Skeletal muscle tissue (tissue), 4 donors: ENCODE measurements around the gene SAP130. TPM values are rescaled to one million over a fixed set of nuclear protein-coding genes. Genes with fewer than 3 reads are reported as not detected.

Experiments used
- H3K27ac ChIP-seq: one replicate; pipeline ENCODE4 v1.7.0; 2013; ENCODE audit warnings: mild to moderate bottlenecking, low read depth, low read length, inconsistent platforms
- H3K27me3 ChIP-seq, 3 donors: one replicate each; pipeline ENCODE4 v1.7.0; 2013; ENCODE audit warnings: low read length in 3 of 3; ENCODE audit not compliant: control insufficient read depth in 3 of 3, insufficient read depth in 3 of 3
- H3K36me3 ChIP-seq, 3 donors: one replicate each; pipeline ENCODE4 v1.7.0; 2013; ENCODE audit warnings: low read length in 3 of 3; ENCODE audit not compliant: control insufficient read depth in 3 of 3, insufficient read depth in 3 of 3
- H3K4me1 ChIP-seq, 3 donors: one replicate each; pipeline ENCODE4 v1.7.0; 2013; ENCODE audit warnings: low read length in 3 of 3, mild to moderate bottlenecking in 3 of 3; ENCODE audit not compliant: control insufficient read depth in 3 of 3, insufficient read depth in 3 of 3
- H3K4me3 ChIP-seq, 3 donors: one replicate each; pipeline ENCODE4 v1.7.0; 2013; ENCODE audit warnings: low read length in 3 of 3
- H3K9ac ChIP-seq, 3 donors: one replicate each; pipeline ENCODE4 v1.7.0; 2013; ENCODE audit warnings: low read length in 3 of 3, mild to moderate bottlenecking in 3 of 3, moderate library complexity in 2 of 3, low read depth in 1 of 3
- H3K9me3 ChIP-seq, 3 donors: one replicate each; pipeline ENCODE4 v1.7.0; 2013; ENCODE audit warnings: low read length in 3 of 3; ENCODE audit not compliant: control insufficient read depth in 3 of 3
- total RNA-seq: library from RNA; depleted of rRNA; stranded (reverse); fragments of >200 nt; gene quantifications from one replicate; pipeline ENCODE4 v1.2.3, GENCODE V29; 2014
- donor health status: Osteomylitis.

The SAP130 gene
- 3.1 TPM for total RNA-seq

GRCh38 chr2:128027801-128028667 lies at the start of gene SAP130:
Gene SAP130, minus strand, starts transcription at chr2:128028059. Its CDS starts 1,767 bp downstream, at chr2:128026292.
- no peaks in the 10 kb centered on the region for H3K9me3 ChIP-seq
- peak within 1 kb of the TSS; percentile 82 to 89 (median 87) for H3K9ac ChIP-seq
- peak within 1 kb of the TSS; percentile 88 to 91 (median 90) for H3K4me3 ChIP-seq
- H3K27ac ChIP-seq, result peak within 1 kb of the TSS; percentile 86
- peaks cover 0 to 2% (median 0%) of the 10 kb centered on the region in 3 donors for H3K36me3 ChIP-seq
- H3K4me1 ChIP-seq, result peaks cover 4 to 15% (median 9%) of the 10 kb centered on the region in 3 donors
- no peaks in the 10 kb centered on the region for H3K27me3 ChIP-seq

- H3K36me3 ChIP-seq, result no peaks in the 10 kb centered on the region
- no peaks in the 10 kb centered on the region for H3K27me3 ChIP-seq
- H3K9me3 ChIP-seq, result no peaks in the 10 kb centered on the region
- H3K4me3 ChIP-seq, result no peak overlapping the region
- H3K9ac ChIP-seq, result no peak overlapping the region
- H3K4me1 ChIP-seq, result no peaks in the 10 kb centered on the region
- H3K27ac ChIP-seq, result no peak overlapping the region
These were observed 48.7 kb upstream of the SAP130 start for GRCh38 chr2:128076461-128077106.

GRCh38 chr2:128073278-128073677 lies 45.4 kb upstream of the SAP130 start:
- H3K4me3 ChIP-seq, result no peak overlapping the region
- no peaks in the 10 kb centered on the region for H3K36me3 ChIP-seq
- no peak overlapping the region for H3K9ac ChIP-seq
- H3K9me3 ChIP-seq, result no peaks in the 10 kb centered on the region
- H3K27me3 ChIP-seq, result no peaks in the 10 kb centered on the region
- H3K27ac ChIP-seq, result no peak overlapping the region
- no peaks in the 10 kb centered on the region for H3K4me1 ChIP-seq

- no peaks in the 10 kb centered on the region for H3K9me3 ChIP-seq
- H3K27me3 ChIP-seq, result no peaks in the 10 kb centered on the region
- H3K27ac ChIP-seq, result no peak overlapping the region
- no peak overlapping the region for H3K9ac ChIP-seq
- no peak overlapping the region for H3K4me3 ChIP-seq
- no peaks in the 10 kb centered on the region for H3K4me1 ChIP-seq
- no peaks in the 10 kb centered on the region for H3K36me3 ChIP-seq
These were observed 41.9 kb upstream of the SAP130 start for GRCh38 chr2:128069769-128070168.

GRCh38 chr2:128064353-128064752 lies 36.5 kb upstream of the SAP130 start:
- H3K36me3 ChIP-seq, result no peaks in the 10 kb centered on the region
- no peaks in the 10 kb centered on the region for H3K27me3 ChIP-seq
- no peaks in the 10 kb centered on the region for H3K4me1 ChIP-seq
- no peak overlapping the region for H3K9ac ChIP-seq
- no peaks in the 10 kb centered on the region for H3K9me3 ChIP-seq
- no peak overlapping the region for H3K27ac ChIP-seq
- H3K4me3 ChIP-seq, result no peak overlapping the region

- Histone ChIP-seq H3K27ac (no peak overlapping the region), H3K27me3 (no peaks in the 10 kb centered on the region), H3K4me3 (no peak overlapping the region), H3K9me3 (no peaks in the 10 kb centered on the region), H3K9ac (no peak overlapping the region), H3K36me3 (no peaks in the 10 kb centered on the region), H3K4me1 (no peaks in the 10 kb centered on the region)
These were observed 34.7 kb upstream of the SAP130 start for GRCh38 chr2:128062571-128062970.

GRCh38 chr2:128058114-128058513 lies 30.3 kb upstream of the SAP130 start:
- H3K36me3 ChIP-seq, result no peaks in the 10 kb centered on the region
- peaks cover 2 to 6% (median 6%) of the 10 kb centered on the region in 3 donors for H3K27me3 ChIP-seq
- H3K4me1 ChIP-seq, result no peaks in the 10 kb centered on the region
- no peak overlapping the region for H3K4me3 ChIP-seq
- H3K9ac ChIP-seq, result no peak overlapping the region
- H3K27ac ChIP-seq, result no peak overlapping the region
- no peaks in the 10 kb centered on the region for H3K9me3 ChIP-seq

GRCh38 chr2:128057334-128057733 lies 29.5 kb upstream of the SAP130 start:
- no peaks in the 10 kb centered on the region for H3K9me3 ChIP-seq
- H3K27ac ChIP-seq, result no peak overlapping the region
- no peak overlapping the region for H3K9ac ChIP-seq
- H3K27me3 ChIP-seq, result peaks cover 2 to 6% (median 6%) of the 10 kb centered on the region in 3 donors
- no peaks in the 10 kb centered on the region for H3K4me1 ChIP-seq
- H3K36me3 ChIP-seq, result no peaks in the 10 kb centered on the region
- no peak overlapping the region for H3K4me3 ChIP-seq

- Histone ChIP-seq H3K36me3 (no peaks in the 10 kb centered on the region), H3K4me1 (no peaks in the 10 kb centered on the region), H3K9ac (no peak overlapping the region), H3K27me3 (peaks cover 2 to 6% (median 6%) of the 10 kb centered on the region in 3 donors), H3K9me3 (no peaks in the 10 kb centered on the region), H3K27ac (no peak overlapping the region), H3K4me3 (no peak overlapping the region)
These were observed 26.4 kb upstream of the SAP130 start for GRCh38 chr2:128054104-128054885.
